Ishikawa (cell line): ENCODE measurements around the gene GOLGA5.

Source experiments
- EGR1 ChIP-seq: IDR thresholded peaks from 2 replicates; pipeline ENCODE4 v1.6.1; 2012
- RAD21 ChIP-seq: IDR thresholded peaks from 2 replicates; pipeline ENCODE4 v1.6.1; 2012; ENCODE audit warnings: low read depth
- TF ChIP-seq, protein P1 (sequence below): IDR thresholded peaks from 2 replicates; pipeline ENCODE4 v1.6.1; 2012

DNA sequence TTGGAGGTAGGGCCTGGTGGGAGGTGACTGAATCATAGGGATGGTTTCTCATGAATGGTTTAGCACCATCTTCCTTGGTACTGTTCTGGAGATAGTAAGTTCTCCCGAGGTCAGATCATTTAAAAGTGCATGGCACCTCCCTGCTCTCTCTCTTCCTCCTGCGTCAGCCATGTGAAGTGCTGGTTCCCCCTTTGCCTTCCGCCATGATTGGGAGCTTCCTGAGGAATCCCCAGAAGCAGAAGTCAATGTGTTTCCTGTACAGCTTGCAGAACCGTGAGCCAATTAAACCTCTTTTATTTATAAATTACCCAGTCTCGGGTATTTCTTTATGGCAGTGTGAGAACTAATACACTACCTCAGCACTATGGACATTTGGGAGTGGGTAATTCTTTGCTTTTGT is 40.9 kb upstream of the GOLGA5 start:
- TF ChIP-seq RAD21 (no peak), EGR1 (no peak)
- TF ChIP-seq, protein P1, sequence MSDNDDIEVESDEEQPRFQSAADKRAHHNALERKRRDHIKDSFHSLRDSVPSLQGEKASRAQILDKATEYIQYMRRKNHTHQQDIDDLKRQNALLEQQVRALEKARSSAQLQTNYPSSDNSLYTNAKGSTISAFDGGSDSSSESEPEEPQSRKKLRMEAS: no peak
